ENCODE measurements around the gene PTPRM.

DNA sequence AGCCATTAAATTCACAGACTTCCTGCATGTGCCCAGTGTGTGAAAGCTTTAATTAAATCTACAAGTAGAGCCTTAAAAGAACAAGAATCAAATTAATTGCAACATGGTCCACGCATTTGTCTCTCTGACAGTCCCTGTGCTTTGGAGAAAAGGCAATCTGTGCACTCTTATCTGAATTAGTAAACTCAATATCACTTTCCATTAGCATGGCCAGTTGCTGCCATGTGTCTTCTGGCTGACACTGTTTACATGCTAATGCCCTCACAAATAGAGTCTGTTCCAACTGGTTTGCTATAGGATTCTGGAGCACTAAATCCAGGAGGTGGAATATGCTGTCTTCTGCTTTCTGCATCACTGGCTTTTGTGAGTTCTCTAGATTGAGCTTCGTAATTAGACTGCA is 607.7 kb downstream of the PTPRM start:
- TF ChIP-seq POLR2A (IDR thresholded peaks at IDR 0.05; ENCODE audit: extremely low read depth, insufficient read length) (no peak), MYC (IDR thresholded peaks at IDR 0.05; ENCODE audit: low read depth, low read length) (no peak)
- TF ChIP-seq, protein P1, sequence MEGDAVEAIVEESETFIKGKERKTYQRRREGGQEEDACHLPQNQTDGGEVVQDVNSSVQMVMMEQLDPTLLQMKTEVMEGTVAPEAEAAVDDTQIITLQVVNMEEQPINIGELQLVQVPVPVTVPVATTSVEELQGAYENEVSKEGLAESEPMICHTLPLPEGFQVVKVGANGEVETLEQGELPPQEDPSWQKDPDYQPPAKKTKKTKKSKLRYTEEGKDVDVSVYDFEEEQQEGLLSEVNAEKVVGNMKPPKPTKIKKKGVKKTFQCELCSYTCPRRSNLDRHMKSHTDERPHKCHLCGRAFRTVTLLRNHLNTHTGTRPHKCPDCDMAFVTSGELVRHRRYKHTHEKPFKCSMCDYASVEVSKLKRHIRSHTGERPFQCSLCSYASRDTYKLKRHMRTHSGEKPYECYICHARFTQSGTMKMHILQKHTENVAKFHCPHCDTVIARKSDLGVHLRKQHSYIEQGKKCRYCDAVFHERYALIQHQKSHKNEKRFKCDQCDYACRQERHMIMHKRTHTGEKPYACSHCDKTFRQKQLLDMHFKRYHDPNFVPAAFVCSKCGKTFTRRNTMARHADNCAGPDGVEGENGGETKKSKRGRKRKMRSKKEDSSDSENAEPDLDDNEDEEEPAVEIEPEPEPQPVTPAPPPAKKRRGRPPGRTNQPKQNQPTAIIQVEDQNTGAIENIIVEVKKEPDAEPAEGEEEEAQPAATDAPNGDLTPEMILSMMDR (IDR thresholded peaks at IDR 0.05; ENCODE audit: low read depth, low read length): no peak
- TF ChIP-seq, protein P2, sequence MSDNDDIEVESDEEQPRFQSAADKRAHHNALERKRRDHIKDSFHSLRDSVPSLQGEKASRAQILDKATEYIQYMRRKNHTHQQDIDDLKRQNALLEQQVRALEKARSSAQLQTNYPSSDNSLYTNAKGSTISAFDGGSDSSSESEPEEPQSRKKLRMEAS (IDR thresholded peaks at IDR 0.05; ENCODE audit: low read depth, low read length): no peak
